NCI-H748 (cell line): ENCODE measurements around the gene NPTX1.

Source experiments
- DNase-seq: peaks from one replicate; lab custom pipeline; 2025; ENCODE audit not compliant: unreplicated experiment; lab: John Stamatoyannopoulos, UW

The NPTX1 gene

DNA sequence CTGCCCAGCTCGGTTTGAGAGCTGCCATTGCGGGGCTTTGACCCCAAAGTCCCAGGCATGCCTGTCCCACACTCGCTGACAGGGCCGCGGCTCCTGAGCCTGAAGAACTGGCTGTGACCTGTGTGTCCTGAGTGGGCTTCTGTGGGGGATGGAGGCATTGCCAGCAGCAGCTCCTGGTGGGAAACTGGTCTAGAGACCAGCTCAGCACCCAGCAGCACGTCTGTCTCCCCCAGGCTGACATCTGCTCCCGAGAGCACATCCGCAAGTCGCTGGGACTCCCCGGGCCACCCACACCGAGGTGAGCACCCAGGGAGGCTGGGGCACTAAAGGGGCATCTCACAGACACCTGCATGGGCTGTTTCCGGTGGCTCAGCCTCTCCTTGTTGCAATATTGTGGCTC is 48.0 kb downstream of the NPTX1 start:
- DNase-seq = no peak

DNA sequence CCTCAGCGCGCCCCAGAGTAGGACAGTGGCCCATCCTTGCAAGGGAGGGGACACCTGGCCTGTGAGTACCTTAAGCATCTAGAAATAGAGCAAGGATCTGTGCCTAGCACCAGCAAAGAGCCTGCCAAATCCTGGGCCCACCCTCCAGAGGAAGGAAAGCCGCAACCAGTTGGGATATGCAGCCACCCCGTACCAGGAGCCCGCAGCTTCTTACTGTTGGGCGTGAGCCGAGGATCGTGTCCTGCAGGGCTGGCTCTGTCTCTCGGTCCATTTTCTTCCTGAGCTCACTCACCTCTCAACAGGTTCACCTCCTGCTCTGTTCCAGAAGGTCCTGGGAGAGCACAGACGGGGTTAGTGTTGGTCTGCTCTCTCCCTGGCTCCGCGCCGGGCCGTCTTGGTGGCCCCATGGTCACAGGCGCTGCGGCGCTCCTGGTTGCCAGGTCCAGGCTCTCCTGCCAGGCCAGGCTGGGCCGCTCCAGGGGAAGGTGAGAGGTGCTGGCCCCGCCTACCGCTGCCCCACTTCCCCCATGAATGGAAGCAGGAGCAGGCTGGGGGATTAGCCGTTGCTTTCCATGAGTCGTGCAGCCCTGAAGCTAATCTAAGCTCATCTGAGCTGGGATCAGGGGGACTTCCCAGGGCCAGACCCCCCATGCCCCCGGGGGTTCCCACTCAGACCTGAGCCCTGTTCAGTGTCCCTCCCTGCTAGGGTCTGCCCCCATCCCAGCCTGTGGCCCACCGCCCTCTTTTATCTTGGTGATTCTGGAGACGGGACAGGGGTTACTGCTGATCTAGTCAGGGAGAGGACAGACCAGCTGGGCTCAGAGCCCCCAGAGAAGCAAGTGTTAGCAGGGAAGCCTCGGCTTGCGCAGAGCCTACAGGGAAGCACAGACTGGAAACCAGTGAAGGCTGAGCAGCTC is 48.8 kb downstream of the NPTX1 start:
- no peak for DNase-seq

DNA sequence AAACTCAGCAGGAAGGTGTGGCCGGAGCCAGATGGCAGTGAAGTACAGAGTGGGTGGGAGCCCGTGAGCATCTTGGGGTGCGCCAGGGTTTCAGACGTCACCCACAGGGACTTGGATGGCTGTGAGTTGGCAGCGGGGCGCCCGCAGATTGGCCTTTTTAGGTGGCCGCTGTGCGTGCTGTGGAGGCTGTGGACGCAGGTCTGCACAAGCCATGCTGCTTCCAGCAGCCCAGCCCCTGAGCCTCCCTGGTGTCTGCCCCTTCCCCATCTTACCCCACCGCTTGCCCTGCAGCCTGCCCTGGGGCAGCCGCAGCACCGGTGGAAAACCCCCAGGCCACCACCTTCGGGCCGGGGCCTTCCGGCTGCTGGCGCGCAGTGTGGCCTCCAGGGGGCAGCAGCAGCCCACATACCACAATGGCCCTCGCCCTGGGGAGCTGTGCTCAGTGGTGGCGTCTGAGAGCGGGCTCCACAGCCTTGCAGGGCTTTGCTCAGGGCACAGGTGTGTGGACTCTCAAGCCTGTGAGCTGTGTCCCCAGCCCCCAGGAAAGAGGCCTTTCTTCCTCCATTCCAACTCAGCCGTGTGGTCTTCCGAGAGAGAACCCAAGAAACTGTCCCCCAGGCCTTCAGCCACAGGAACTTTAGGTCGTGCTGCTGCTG is 49.6 kb downstream of the NPTX1 start:
- DNase-seq = peak; percentile 64

DNA sequence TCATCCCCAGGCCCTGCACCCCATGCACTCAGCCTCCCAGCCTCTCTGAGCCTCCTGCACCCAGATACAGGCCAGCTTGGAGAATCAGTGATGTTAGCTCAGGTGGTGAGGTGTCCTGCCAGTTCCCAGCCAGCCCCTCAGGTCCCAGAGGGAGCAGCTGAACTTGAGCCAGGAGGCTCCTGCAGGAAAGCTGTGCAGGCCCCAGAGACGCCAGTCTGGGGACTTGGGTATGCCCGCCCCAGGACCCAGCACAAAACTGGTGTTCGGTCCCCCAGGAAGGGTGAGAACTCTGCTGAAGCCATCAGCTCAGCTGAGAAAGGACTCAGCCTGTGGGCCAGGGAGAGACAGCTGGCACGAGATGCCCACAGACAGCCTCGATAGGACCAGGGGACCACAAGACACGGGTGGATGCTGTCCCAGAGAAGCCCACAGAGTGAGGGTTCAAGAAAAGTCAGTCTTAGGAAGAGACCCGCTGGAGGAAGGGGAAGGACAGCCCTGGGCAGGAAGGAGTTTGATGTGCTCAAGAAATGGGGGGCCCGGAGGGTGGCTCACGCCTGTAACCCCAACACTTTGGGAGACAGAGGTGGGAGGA is 50.5 kb downstream of the NPTX1 start:
- no peak for DNase-seq

DNA sequence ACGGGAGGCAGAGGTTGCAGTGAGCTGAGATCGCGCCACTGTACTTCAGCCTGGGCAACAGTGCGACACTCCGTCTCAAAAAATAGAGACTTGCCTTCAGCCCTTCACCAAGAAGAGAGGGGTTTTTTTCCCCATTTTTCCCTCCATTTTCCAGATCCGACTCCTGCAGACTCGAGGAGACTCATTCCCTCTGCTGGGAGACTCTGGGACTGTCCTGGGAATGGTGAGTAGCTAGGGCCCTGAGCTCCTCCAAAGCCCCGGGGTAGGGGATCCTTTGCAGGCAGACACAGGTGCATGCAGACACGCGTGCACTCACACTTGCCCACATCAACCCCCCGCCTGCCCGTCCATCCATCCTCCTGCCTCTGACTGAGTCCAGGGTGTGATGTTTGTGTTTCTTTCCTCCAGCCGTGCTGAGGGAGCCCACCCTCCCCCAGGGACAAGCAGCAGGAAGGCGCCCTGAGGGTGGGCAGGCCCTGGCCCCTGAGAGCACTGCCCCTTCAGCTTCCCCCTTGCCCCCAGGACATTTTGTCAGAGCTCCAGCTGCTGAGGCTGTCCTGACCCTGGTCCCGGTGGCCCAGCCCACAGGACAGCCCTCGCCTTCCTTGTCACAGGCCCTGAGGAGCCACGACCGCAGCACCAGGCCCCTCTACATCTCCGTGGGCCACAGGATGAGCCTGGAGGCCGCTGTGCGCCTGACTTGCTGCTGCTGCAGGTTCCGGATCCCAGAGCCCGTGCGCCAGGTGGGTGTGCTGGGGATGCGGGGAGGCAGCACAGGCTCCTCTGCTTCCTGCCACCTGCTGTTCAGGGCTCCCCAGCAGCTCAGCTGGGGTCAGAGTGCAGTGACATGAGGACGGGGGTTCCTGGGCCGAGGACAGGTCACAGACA is 51.3 kb downstream of the NPTX1 start:
- no peak for DNase-seq

DNA sequence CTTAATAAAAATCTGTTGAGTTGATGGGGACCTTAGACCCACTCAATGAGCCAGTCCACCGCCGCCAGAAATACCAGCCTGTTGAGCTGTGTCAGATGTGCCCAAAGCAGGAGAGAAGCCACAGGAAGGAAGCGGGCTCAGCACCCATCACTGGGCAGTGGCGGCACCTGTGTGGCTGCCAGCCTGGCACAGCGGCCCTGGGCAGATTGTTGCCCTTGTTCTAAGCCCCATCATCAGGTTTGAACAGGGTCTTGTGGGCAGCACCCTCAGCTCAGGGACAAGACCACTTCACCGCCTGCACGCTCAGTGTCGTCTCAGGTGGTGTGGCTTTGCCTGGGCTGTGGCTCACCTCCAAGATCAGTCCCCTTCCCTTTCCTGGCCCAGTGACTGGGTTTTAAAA is 52.1 kb downstream of the NPTX1 start:
- no peak for DNase-seq

DNA sequence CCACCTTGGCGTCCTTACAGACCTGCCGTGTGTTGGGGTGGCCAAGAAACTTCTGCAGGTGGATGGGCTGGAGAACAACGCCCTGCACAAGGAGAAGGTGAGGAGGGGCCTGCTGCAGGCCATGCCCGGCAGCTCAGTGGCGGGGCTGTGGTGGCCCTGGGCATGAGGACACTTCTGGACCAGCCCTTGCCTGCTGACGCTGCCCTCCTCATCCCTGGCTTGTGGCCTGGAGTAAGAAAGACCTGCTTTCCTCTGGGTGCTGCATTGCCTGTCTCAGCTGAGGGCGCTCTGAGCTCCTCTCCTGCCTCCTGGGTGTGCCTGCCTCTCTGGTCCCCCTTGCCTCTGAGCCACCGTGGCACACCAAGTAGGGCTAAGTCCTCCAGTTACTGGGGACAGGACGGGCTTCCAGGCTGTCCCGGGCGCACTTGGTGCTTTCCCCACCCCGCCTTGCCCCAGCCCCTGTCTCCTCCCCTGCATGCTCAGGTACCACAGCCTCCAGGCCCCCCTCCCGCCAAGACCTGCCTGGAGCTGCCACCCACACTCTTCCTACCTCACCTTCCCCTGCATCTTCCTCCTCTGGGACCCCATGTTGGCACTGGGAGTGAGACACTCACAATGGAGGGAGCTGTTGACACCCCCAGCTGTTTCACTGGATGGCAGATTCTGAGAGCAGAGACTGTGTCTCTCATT is 52.7 kb downstream of the NPTX1 start:
- DNase-seq = no peak

DNA sequence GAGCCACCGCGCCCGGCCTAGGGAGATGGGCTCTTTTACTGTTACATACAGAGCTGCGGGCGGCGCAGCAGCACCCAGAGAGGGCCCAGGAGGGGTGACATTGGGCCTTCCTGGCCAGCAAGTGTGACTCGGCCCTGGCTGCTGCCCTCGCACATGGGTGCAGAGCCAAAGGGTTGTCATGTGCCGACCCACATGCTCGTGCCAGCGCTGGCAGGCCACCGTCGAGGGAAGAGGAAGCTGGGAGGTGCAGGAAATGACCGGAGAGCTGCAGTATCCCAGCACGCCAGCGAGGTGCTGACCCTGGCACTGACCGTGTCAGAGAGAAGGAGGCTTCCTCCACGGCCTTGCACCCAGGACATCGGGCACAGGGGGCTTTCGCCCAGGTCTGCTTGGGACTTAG is 53.4 kb downstream of the NPTX1 start:
- no peak for DNase-seq

DNA sequence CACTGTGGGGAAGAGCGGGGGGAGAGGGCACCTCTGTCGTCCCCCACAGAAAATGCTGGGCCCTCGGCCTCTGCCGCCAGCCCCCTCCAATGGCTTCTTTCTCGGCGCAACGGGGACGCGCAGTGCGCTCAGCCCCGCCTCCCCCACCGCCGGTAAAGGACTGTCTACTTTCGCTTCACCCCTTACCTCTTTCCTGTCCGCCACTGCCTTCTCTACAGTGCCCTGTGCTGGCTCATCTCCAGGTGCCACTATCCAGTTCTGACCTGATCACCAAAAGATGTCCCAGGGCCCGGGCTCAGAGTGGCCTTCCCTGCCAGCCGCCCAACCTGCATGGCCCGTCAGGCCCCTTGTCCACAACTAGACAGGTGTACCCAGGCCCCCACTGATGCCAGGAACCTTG is 54.1 kb downstream of the NPTX1 start:
- DNase-seq = peak; percentile 29

DNA sequence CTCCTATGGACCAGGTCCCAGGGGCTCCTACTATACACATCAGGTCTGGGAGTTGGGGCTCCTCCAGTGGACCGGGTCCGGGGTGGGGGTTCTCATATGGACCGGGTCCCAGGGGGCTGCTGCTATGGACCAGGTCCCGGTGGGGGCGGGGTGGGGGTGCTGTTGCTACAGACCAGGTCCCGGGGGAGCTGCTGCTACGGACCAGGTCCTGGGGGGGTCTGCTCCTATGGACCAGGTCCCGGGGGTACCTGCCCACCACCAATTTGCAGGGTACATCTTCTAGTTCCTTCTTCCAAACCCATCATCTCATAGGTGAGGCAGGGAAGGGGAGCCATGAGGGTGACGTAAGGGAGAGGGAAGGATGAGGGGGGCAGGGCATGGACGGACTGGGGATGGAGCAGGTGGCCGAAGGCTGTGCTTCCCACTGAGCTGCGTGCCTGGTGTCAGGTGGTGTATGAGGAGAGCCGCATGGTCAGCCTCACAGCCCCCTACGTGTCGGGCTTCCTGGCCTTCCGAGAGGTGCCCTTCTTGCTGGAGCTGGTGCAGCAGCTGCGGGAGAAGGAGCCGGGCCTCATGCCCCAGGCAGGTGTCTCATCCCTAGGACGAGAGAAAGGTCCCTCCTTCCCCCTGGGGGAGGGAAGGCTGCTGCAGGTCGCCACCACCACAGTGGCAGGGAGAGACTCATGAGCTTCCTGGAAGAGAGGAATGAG is 54.9 kb downstream of the NPTX1 start:
- DNase-seq = peak; percentile 48

DNA sequence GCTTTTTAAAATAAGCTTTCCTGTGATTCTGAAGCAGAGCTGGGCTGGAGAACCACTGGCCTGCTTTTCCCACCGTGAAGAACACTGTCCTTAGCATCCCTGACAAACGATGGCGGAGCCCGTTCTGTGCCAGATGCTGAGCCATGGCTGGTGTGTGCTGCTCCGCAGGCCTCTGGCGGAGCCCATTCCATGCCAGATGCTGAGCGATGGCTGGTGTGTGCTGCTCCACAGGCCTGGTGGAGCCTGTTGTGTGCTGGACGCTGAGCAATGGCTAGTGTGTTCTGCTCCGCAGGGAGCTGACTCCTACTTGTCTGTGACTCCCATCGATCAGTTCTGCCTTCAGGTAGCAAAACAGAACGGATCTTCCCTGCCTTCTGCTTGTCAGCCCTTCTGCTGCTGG is 57.2 kb downstream of the NPTX1 start:
- no peak for DNase-seq

DNA sequence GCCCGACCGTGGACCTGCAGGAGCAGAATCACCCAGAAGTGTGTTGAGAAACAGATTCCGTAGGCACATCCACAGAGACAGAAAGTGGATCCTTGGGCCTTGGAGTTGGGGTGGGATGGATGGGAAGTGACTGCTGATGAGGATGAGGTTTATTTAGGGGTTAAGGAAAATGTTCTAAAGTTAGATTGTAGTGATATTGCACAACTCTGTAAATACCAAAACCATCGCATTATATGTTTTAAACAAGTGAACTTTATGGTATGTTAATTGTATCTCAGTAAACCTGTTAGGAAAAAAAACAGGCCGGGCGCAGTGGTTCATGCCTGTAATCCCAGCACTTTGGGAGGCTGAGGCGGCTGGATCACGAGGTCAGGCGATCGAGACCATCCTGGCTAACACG is 57.8 kb downstream of the NPTX1 start:
- DNase-seq = no peak
